Ecto neural progenitor cell (in vitro differentiated cells): Measurements from ENCODE around the gene ZNF292.
"Not testable (repeated sequence)": the region's sequence is repeated elsewhere in the genome, so short reads cannot be mapped to it uniquely, and the experiment has no call there.

Experiments
- DNase-seq: peaks from one replicate; pipeline ENCODE4 v3.0.0-alpha.2; 2018; ENCODE audit warnings: low spot score

Gene ZNF292

DNA sequence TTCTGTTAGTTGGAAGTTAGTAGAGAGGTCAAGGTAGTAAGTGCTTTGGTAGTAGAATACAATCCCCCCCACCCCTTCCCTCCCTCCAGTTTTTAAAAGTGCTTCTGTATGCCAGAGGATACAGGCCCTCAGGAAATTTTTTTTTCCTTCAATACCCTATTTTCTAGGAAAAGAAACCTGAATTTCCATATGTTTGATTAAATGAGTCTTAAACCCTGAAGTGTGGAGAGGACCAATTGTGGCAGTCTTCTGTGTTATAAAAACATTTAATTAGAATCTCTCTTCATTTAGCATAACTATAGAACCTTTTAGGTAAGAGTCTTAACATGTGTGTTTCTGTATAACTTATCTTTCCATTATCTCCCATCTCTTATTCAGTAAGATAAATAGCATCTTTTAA, 59.5 kb downstream of the ZNF292 start:
- DNase-seq: no peak

DNA sequence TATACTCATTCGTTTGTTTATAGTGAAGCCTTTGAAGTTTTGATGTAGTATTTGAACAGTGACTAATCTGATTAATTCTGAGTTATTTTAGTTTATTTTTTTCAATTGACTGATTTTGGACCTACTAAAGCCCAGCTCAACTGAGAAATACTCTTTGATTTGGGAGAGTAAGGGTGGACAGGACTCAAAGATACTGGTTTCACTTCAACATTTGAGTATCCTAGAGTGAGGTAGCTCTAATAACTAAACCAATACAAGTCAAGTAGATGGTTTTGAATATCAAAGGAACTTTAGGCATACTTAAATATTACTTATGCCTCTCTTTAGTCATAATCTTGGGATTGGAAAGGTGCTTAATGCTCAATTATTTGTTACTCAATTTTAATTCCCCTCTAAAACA, 65.6 kb downstream of the ZNF292 start:
- no peak for DNase-seq

DNA sequence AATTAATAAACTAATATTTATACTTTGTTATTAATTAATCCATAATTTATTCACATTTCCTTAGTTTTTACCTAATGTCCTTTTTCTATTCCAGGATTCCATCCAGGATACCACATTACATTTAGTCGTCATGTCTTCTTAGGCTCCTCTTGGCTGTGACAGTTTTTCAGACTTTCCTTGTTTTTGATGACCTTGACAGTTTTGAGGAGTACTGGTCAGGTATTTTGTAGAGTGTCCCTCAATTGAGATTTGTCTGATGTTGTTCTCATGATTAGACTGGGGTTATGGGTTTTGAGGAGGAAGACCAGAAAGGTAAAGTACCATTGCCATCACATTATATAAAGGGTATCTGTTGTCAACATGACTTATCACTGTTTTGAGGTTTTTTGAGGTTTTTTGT, 67.3 kb downstream of the ZNF292 start:
- DNase-seq: no peak

DNA sequence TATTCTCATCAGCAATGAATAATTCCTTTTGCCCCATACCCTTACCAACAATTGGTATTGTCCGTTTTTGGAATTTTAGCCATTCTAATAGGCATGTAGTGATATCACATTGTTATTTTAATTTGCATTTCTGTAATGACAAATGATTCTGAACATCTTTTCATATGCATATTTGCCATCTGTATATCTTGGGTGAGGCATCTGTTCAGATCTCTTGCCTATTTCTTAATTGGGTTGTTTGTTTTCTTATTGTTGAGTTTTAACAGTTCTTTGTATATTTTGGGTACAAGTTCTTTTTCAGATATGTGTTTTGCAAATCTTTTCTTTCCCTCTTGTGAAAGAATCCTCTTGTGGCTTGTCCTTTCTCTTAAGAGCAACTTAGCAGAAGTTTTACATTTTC, 69.6 kb downstream of the ZNF292 start:
- DNase-seq: no peak

DNA sequence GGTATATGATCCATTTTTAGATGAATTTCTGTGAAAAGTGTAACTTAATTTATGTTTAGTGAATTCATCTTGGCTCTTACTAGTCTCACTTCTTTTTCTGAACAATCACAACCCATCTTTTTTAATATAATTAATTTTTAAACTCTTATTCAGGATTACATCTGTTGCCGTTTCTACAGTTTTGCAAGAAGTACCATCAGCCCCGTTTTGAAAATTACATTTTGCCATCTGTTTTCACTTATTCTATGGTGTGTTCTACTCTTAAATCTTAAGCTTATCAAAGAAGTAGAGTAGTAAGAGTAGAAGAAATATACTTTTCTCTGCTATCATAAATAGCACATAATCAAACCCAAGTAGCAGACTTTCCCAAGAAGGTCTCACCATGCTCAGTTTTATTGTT, 70.1 kb downstream of the ZNF292 start:
- no peak for DNase-seq

DNA sequence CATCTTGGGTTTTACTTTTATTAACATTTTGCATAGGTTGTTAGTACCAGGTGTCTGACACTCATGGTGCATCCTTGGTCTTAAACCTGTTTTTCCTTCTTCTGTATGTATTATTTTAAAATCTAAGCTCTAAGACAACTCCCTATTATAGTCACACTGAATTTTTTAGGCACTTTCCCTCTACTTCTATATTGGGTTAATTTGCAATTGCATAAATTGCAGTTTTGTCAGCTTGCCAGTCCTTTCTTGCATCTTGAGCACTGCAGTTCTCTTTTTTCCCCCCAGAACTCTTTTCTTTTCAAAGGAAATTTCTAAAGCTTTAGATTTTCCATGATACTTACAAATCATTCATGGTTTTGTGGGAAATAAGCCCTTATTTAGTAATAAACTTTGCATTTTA, 70.6 kb downstream of the ZNF292 start:
- no peak for DNase-seq

DNA sequence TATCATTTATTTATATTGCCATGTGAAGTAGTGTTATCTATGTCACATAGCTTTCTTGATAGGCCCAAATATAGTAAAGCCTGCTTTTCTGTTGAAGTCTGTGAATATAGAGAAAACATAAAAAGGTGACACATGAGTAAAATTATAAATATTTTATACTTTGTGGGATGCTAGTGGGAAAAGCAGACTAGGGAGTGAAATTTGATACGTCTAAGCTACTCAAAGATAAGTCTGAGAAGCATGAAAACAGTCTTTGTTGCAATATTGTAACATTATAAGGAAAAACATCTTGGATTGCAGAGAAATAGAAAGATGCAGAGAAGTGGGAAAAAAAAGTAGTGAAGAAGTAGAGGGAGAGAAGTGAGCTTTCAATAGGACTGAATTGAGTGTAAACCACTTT, 75.4 kb downstream of the ZNF292 start:
- no peak for DNase-seq

DNA sequence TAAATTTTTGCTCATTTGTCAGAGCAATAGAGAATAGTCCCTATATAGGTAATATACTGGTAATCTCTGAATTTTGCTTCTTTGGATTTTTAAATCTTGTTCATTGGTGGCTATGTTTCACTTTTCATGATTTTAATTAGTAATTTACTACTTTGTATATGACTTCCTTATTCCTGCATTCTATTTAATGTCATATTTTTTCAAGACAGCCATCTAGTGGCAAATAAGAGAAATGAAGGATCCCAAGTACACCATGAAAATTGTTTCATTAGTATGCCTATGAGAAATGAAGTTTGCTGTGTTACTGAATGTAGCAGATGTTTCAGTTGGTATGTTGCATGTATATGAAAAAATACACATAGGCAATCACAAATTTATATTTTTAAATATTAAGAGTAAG, 82.4 kb downstream of the ZNF292 start:
- DNase-seq: no peak

DNA sequence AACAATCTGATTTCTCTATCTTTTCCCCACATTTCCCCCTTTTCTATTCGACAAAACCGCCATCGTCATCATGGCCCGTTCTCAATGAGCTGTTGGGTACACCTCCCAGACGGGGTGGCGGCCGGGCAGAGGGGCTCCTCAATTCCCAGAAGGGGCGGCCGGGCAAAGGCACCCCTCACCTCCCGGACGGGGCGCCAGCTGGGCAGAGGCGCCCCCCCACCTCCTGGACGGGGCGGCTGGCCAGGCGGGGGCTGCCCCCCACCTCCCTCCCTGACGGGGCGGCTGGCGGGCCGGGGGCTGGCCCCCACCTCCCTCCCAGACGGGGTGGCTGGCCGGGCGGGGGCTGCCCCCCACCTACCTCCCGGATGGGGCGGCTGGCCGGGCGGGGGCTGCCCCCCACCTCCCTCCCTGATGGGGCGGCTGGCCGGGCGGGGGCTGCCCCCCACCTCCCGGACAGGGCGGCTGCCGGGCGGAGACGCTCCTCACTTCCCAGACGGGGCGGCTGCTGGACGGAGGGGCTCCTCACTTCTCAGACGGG, 83.8 kb downstream of the ZNF292 start:
- DNase-seq: not testable (repeated sequence)

DNA sequence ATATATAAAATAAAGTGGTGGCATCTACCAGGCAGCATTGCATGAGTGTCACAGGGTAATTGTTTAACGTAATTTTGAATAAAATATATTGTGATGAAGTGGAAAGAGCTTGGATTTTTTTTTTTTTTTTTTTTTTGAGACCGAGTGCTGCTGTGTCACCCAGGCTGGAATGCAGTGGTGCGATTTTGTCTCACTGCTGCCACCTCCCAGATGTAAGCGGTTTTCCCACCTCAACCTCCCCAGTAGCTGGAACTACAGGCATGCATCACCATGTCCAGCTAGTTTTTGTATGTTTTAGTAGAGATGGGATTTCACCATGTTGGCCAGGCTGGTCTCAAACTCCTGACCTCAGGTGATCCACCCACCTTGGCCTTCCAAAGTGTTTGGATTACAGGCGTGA, 85.9 kb downstream of the ZNF292 start:
- DNase-seq: no peak

DNA sequence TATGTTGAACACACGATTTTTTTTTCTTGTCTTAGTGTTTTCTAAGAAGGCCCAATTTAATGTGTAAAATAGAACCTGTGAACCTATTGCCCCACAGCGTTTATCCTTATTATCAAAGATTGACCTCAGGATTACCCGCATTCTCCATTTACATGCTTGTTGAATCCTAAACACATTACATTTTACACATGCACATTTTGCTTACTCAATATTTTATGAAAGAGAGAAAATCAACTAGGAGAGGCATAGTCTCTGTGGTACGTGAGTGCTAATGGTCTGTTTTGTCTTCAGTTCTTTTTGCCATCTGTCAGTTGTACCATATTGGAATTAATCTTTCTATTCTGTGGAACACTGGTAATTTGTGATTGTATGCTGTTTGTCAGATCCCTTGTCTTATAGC, 86.9 kb downstream of the ZNF292 start:
- DNase-seq: no peak

DNA sequence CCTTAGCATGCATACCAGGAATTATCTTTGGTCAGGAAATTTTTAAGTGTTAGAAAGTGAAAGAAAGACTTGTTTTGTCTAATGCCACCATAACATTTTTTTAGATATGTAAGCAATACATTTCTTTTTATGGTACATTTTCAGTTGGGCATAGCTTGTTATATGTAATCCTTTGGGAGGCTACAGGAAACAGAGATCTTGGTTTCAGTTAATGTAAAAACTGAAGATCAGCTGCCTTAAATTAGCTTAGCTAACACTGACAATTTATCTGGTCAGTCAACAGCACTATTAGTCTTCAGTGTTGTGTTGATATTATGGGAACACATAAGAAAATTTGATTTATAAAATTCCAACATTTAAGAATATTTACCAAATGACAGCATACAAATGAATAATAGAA, 88.4 kb downstream of the ZNF292 start:
- DNase-seq: no peak

DNA sequence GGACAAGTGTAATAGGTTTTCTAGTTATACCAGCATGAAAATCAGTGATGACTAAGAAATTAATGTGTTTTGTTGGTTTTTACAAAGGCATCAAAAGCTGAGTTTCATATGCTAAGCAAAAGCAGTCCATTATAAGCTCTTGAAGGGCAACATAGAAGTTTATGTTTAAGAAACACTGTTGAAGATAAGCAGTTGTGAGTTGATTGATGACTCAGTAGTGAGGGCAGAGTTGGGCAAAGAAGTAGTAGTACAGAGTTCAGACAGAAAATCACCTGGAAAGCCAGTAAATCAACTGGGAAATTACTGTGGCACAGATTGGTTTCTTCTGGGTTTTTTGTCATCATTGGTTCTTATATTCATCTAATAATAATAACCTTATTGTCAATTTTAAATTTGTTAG, 89.0 kb downstream of the ZNF292 start:
- DNase-seq: no peak

DNA sequence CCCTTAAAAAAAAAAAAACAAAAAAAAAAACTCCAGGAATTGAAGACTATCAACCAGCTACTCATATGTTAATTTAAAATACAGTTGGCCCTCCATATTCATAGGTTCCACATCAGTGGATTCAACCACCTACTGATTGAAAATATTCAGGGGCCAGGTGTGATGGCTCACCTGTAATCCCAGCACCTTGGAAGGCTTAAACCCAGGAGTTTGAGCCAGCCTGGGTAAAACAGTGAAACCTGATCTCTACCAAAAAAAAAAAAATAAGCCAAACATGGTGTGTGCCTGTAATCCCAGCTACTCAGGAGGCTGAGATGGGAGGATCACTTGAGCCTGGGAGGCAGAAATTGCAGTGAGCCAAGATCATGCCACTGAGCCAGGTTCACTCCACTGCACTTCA, 94.7 kb downstream of the ZNF292 start:
- DNase-seq: no peak

DNA sequence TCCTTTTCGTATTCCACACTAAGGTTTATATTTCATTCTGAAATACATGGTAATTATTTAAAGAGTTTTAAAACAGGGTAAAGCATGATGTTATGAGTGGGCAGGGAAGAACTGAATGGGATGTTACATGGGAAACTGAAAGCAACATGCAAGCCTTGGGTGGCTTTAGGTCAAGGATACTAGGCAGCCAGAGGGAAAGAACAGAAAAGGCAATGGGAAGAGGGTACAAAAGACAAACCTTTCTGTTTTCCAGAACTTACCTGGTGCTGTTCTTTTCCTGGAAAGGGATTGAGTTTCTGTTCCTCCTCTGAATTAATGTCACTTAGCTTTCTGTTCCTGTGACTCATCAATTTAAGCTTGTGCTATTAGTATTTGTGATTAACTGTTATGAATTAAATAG, 95.9 kb downstream of the ZNF292 start:
- DNase-seq: no peak

DNA sequence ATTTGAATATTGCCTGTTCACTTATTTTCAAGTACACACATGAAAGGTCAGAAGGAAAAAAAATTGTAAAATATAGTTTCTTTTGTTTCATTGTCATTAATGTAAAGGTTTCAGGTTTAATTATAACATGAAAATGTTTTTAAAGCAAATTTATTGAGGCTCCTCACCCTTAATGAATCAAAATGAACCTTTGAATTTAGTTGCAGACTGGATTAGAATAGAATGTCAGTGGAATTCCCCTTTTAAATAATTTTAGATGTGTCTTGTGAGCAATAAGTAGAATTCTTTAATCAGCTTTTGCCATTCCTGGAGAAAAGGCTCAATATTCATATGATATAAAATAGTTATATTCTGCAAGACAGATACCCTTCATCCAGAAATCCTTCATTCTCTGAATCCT, 96.4 kb downstream of the ZNF292 start:
- DNase-seq: no peak

DNA sequence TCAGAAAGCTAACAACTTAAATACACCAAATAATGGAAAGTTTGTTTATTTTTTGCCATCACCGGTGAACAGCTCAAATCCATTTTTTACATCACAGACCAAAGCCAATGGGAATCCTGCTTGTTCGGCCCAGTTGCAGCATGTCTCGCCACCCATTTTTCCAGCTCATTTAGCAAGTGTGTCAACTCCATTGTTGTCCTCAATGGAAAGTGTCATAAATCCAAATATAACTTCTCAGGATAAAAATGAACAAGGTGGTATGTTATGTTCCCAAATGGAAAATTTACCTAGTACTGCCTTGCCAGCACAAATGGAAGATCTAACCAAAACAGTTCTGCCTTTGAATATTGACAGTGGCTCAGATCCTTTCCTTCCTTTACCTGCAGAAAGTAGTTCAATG, 101.7 kb downstream of the ZNF292 start:
- DNase-seq: no peak

DNA sequence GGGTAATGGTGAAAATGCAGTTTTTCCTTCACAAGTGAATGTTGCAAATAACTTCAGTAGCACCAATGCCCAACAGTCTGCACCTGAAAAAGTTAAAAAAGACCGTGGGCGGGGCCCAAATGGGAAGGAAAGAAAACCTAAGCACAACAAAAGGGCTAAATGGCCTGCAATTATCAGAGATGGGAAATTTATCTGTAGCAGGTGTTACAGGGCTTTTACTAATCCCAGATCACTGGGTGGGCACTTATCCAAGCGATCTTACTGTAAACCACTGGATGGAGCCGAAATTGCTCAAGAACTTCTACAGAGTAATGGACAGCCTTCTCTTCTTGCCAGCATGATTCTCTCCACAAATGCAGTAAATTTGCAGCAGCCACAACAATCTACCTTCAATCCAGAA, 102.2 kb downstream of the ZNF292 start:
- no peak for DNase-seq

DNA sequence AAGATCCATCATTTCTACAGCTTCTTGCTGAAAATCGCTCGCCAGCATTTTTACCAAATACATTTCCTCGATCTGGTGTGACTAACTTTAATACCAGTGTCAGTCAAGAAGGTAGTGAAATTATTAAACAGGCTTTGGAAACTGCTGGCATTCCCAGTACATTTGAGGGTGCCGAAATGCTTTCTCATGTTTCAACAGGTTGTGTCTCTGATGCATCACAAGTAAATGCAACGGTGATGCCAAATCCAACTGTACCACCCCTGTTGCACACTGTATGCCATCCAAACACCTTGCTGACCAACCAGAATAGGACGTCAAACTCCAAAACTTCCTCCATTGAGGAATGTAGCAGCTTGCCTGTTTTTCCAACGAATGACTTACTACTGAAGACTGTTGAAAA, 102.6 kb downstream of the ZNF292 start:
- DNase-seq: no peak

DNA sequence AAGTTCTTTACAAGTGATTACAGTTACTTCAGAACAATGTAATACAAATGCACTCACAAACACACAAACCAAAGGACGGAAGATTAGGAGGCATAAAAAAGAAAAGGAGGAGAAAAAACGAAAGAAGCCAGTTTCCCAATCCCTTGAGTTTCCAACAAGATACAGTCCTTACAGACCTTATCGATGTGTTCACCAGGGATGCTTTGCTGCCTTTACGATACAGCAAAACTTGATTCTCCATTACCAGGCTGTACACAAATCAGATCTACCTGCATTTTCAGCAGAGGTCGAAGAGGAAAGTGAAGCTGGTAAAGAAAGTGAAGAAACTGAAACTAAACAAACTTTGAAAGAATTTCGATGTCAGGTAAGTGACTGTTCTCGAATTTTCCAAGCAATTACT, 104.4 kb downstream of the ZNF292 start:
- DNase-seq: no peak

DNA sequence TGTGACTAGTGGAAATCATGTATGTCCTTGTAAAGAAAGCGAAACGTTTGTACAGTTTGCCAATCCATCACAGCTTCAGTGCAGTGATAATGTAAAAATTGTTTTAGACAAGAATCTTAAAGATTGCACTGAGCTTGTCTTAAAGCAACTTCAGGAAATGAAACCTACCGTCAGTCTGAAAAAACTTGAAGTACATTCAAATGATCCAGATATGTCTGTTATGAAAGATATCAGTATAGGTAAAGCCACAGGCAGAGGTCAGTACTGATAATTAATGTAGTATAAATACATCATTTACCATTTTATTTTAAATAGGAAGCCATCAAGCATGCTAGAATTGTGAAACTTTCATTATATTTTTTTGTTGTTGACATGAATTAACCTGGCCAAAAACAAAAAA, 106.2 kb downstream of the ZNF292 start:
- no peak for DNase-seq

DNA sequence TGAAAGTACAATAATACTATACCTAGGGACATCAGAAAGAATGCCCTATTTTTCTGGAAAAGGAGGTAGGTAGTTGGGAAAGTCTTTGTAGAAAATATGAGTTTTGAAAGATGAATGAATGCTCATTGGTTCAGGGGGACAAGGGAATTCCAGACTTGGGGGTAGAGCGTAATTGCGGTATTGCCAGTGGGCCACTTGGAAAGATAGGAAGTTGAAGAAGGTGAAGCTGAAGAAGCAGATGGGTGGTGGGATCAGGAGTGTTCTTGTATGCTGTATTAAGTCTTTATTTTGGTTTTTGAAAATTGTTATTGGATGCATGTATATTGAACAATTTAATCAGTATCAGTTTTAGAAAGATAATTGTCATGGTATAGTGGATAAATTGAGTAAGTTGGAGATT, 109.1 kb downstream of the ZNF292 start:
- no peak for DNase-seq

DNA sequence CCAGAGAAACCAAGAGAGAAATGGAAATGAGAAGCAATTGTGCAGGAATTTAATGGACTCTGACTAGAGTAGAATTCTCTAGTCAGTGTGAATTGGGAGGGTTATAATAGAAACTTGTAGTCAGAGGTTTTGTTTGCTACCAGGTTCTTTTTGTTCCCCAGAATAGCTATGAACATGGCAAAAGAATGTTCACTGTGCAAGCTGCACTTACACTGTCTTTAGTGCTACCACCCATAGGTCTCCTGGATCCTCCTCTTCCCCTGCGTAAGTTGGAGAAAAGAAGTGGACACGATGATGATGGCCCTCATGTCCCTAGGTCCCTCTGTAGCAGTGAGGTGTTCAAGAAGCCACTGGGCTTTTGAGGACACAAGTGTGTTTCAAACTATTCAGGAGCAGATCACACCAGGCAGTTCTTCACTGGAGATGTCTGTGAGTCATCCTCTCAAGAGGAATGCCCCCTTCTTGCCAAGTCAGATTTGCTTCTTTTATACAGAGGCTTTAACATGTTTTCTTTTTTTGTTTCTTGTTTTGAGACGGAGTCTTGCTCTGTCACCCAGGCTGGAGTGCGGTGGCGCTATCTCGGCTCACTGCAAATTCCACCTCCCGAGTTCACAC, 119.4 kb downstream of the ZNF292 start:
- DNase-seq: no peak

DNA sequence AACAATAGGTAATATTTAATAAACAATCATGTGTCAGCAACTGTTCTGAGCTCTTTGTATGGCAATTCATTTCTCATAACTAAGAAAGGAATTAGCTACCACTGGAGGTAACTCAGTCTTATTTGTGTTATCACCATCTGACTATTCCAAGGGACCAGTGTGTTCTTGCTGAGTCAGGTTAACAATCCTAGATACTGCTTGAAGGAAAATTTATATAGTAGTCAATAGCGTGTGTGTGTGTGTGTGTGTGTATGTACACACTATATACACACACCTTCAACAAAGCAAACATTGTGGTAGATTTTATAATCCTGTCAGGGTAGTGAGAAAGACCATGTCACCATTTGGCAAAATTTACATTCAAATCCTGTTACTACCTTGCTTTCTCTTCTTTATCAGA, 121.3 kb downstream of the ZNF292 start:
- DNase-seq: no peak

DNA sequence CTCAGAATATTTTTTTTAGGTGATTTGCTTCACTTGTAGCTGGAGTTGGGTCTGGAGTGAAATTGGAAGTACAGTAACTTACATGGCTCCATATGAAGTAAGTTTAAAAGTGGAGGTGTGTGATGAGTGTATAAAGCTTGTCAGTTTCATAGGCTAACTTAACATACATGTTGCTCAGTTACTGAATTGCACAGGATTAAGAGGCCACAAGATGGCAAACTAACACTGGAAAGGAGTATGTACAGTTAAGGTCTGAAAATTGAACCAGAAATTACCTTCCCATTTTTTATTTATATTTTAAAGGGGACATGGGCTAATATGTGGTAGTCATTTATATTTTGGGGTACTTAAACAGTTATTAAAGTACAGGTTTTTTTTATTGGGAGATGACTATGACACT, 121.8 kb downstream of the ZNF292 start:
- DNase-seq: no peak
